DMS79 treated with DMSO at 0.1 percent for 48 hours (cell line): Measurements from ENCODE around the gene STOML2.

Source experiments
- DNase-seq: peaks from one replicate; lab custom pipeline; 2025; lab: John Stamatoyannopoulos, UW

Gene STOML2

DNA sequence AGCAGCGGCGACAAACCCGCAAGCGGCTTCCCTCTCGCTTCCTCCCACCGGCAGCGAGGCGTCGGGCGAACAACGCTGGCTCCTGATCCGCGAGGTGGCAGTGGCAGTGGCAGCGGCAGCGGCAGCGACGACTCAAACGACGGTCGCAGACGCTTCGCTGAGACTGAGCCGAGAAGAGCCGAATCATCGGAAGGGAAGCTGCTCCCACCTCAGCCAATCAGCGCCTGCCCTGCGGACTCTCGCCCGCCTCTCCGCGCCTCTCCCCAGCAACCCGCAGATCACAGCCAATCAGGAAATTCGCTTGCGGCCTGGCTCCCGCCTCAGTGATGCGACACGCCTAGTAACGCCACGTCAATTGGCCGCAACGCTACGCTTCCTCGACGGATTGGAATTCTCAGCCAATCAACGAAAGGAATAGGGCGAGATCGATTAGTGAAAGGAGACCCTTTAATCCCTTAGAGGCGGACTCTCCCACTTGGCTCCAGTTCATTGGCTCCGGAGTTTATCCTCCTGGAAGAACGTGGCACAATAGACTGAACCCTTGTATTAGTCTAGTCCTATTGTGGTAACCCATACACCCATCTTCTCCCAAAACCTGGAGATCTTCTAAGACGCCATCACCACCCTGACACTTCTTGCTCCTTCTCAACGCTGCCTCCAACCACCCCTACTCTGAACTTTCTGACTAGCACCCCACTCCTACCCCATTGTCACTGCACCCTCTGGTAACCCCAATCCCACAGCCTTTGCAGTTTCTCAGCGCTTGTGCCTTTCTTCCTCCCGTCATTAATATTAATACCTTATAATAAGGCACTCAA is 30.3 kb downstream of the STOML2 start, which contains the start of gene VCP:
TSS of gene VCP (minus strand) at position 165 of the 818 bp plus-strand sequence. CDS start 272 bp downstream, outside the sequence.
- peak; percentile 98 for DNase-seq

- peak; percentile 69 for DNase-seq
Observed at GRCh38 chr9:35071814-35072460, 31.0 kb downstream of the STOML2 start.

GRCh38 chr9:35070823-35071813 is 31.8 kb downstream of the STOML2 start:
- DNase-seq, result peak; percentile 28

GRCh38 chr9:35069020-35069419 is 33.9 kb downstream of the STOML2 start:
- DNase-seq, result no peak

- no peak for DNase-seq
Observed at GRCh38 chr9:35067056-35067455, 35.9 kb downstream of the STOML2 start.

DNA sequence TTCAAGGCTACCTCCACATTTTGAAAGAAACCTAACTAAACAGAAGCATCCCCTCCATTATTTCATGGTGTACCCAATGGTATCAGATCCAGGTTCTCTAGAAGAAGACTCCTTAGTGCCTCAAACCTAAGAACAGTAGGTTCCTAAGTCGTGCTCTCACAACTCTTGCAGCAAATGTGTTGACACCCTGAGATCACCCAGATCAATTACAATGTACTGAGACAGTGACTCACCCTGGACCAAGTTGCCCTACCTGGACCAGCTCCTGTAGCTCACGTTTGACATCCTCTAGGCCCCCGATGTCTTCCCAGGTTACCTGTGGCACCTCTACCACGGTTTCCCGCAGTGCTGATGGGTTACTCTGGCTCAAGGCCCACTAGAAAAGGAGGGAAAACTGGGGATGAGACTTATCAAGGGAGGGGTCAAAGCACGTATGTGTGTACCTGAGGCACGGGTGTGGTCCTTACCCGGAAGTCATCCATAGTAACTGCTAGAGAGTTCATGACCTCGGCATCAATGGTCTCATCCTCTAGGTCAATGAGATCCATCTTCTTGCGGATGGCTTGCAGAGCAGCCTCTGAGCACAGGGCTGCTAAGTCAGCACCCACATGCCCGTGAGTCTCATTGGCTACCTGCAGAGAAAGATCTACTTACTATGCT is 42.3 kb downstream of the STOML2 start:
- no peak for DNase-seq

DNA sequence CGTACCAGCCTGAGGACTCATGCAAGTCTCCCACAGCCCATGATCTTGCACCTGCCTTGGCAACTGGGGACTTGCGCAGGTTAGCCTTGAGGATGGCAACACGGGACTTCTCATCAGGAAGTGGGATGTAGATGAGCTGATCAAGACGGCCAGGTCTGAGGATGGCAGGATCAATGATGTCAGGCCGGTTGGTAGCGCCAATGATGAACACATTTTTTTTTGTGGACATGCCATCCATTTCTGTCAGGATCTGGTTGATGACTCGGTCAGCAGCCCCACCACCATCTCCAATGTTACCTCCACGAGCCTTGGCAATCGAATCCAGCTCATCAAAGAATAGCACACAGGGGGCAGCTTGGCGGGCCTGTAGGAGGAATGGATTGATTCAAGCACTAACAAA is 43.5 kb downstream of the STOML2 start:
- DNase-seq, result no peak

DNA sequence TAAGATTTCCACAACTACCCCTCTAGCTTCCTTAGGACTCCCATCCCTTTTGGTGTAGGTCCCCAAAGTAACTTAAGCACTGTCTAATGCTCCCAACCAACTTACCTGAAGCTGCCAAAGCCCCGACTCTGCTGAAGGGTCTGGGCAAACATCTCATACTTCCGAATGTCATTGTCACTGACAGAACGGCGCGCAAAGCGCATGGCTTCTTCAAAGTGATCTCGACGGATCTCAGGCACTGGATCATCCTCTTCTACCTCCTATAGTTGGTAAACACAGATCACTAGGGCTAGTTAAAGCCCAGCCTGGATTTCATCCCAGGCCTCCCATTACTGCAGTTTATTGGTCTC is 45.7 kb downstream of the STOML2 start:
- no peak for DNase-seq

- no peak for DNase-seq
Observed at GRCh38 chr9:35056571-35057270, 46.2 kb downstream of the STOML2 start.

- no peak for DNase-seq
Observed at GRCh38 chr9:35054871-35055644, 47.9 kb downstream of the STOML2 start.

- no peak for DNase-seq
Observed at GRCh38 chr9:35054185-35054835, 48.6 kb downstream of the STOML2 start.

- DNase-seq, result no peak
Observed at GRCh38 chr9:35051069-35051967, 51.6 kb downstream of the STOML2 start.
